Left kidney (tissue), 2 donors: ENCODE data around the gene DAB2IP. TPM values are rescaled to one million over a fixed set of nuclear protein-coding genes. Genes with fewer than 3 reads are reported as not detected.

ENCODE experiments used
- DNase-seq: peaks from one replicate; pipeline ENCODE4 v3.0.0-alpha.2; 2013
- polyA plus RNA-seq: library from polyadenylated mRNA; unstranded; fragments of 120-200 nt; gene quantifications from one replicate; pipeline ENCODE4 v1.2.1, GENCODE V29; 2013; ENCODE audit not compliant: insufficient read length

Gene DAB2IP
- polyA plus RNA-seq, 1 donor: 42.5 TPM

DNA sequence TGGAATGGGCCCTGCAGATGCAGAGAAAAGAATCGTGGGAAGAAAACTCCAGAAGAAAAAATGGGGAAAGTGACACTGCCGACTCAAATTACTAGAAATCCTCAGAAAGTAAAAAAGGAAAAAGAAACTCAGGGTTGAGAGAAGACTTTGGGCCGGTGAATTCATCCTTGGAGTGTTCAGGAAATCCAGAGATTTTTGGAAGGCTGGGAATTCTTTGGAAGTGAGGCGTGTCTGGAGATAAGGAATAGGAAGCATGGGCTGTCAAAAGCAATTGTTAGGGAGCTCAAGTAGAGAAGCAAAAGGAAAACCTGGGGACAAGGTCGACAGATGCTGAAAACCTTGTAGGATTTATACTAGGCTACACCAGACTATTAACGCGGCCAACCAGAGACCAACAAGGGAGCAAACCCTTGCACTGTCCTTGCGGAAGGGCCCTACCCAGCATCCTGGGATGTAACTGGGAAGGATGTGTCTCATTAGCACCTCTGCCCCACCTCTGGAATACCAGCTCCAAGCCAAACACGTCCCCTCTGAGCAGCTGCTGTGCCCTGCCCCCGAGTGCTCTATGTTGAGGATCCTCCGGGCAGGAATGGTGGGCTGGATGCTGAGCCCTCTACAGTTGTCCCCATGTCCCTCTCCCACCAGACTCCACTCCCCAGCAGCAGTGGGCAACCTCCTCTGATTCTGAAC lies 11.6 kb downstream of the DAB2IP start:
- no peak for DNase-seq

DNA sequence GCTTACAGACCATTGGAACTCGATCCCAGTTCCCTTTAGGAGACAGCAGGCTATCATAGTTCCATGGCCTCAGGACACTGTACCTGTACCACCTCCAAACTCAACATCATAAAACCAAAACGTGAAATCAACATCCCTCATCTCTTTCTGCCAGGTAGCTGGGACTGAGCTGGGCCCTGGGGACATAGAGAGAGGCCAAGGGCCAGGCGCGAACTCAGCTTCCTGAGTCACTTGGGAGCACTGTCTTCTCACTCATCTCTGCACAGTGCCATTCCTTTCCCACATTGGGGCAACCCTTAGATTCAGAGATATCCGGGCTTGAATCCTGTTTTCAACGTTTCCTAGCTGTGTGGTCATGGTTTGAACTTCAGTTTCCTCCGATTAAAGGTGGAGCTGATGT lies 12.2 kb downstream of the DAB2IP start:
- DNase-seq: no peak

DNA sequence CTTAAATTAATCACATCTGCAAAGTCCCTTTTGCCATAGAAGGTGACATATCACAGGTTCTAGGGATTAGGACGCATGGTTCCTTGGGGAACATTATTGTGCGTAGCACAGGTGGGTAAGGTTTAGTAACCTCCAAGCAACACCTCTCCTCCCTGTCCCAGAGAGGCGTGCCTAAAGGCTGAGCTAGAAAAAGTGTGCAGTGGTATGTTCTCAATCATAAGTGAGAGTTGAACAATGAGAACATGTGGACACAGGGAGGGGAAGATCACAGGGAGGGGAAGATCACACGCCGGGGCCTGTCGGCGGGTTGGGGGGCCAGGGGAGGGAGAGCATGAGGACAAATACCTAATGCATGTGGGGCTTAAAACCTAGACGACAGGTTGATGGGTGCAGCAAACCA lies 14.9 kb downstream of the DAB2IP start:
- DNase-seq: no peak

DNA sequence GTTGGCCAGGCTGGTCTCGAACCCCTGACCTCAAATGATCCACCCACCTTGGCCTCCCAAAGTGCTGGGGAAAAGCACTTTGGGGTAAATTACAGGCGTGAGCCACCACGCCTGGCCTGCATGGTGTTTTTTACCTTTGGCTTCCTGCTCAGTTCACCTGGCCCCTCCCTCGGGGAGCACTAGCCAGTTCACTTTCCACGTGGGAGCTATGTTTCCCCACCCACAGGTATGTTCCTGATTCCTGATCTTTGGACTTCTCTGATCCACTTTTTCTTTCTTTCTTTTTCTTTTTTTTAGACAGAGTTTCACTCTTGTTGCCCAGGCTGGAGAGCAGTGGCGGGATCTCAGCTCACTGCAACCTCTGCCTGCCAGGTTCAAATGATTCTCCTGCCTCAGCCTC lies 15.8 kb downstream of the DAB2IP start:
- DNase-seq: no peak

DNA sequence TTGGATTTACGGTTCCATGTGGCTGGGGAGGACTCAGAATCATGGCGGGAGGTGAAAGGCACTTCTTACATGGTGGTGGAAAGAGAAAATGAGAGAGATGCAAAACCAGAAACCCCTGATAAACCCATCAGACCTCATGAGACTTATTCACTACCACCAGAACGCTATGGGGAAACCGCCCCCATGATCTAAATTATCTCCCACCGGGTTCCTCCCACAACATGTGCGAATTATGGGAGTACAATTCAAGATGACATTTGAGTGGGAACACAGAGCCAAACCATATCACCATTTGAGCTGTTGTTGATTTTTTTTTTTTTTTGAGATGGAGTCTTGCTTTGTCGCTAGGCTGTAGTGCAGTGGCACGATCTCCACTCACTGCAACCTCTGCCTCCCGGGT lies 16.5 kb downstream of the DAB2IP start:
- no peak for DNase-seq

DNA sequence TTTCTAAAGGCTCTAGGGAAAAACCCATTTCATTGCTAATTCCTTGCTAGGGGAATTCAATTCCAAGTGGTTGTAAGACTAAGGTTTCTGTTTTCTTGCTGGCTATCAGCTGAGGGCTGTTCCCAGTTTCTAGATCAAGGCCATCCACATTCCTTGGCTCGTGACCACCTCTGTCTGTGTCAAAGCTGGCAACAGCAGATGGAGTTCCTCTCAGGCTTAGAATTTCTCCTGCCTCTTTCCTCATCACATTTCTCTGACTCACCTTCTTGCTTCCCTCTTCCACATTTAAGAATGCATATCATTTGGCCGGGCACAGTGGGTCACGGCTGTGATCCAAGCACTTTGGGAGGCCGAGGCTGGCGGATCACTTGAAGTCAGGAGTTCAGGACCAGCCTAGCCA lies 19.0 kb downstream of the DAB2IP start:
- no peak for DNase-seq

DNA sequence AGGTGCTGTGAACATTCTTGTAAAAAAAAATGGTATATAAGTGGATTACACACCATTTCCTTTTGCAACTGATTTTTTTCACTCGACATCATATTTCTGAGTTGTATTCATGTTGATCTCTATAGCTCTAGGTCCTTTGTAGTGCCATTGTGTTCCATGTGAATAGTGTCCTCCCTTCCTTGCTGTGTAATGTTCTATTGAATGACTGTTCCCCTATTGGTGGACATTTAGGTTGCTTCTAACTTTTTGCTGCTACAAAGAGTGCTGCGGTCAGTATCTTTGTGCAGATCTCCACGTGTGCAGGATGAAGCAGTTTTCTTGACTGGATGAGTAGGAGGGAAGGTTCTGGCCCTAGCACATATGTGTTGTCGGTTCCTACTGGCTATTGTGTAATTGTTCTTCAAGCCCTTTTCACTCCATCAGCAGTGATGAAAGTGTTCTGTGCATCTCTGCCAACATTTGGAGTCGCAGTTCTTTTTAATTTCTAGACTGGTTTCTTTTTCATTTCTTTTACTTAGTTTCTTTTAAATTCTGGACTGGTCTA lies 20.2 kb downstream of the DAB2IP start:
- DNase-seq: no peak

DNA sequence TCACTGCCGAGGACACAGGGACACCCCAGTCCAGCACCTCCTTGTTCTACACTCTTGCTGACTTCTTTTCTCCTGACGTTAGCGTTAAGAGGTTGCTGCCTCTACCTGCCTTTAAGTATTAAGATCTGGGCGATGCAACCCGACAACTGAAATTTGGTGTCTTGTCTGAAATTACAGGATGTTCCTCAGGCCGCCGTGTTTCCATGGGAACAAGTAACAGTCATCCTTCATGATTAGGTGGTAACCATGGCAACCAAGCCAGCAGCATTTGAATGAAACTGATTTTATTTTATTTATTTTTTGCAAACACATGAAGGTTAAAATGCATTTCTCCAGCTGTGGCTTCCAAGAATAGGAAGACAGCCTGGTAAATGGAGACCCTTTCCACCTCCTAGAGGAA lies 20.8 kb downstream of the DAB2IP start:
- no peak for DNase-seq

DNA sequence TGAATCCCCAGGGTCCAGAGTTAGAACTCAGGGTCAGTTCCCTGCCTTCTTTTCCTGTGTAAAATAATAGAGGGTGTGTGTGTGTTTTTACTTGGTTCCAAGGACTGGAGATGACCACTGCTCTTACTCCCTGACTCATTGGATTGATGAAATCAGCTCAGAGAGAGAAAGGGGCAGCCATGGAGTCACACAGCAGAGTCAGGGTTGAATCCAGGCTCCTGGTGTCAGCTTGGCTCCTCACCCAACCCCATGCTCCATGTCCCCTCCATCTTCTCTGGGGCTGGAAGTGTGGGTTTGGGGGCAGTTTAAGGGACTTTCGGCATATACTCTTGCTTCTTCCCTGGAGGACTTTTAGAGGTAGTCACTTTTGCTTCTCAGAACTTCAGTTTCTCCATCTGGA lies 21.6 kb downstream of the DAB2IP start:
- DNase-seq: no peak

DNA sequence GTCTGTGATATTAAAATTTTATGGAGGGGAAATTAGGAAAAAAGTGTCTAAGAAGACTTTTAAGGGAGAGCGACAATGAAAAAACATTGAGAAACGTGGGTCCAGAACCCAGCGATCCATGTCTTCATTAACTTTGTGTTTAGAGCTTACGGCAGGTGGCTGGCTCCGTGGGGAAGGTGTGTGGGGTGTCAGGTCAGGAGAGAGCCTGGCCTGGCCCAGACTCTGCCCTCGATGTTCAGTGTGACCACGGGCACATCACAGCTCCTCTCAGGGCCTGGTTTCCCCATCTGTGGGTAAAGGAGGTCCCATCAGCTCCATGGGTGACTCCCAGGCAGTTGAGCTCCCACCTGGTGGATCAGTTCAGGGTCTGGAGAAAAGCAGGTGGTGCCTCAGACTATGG lies 22.1 kb downstream of the DAB2IP start:
- no peak for DNase-seq

DNA sequence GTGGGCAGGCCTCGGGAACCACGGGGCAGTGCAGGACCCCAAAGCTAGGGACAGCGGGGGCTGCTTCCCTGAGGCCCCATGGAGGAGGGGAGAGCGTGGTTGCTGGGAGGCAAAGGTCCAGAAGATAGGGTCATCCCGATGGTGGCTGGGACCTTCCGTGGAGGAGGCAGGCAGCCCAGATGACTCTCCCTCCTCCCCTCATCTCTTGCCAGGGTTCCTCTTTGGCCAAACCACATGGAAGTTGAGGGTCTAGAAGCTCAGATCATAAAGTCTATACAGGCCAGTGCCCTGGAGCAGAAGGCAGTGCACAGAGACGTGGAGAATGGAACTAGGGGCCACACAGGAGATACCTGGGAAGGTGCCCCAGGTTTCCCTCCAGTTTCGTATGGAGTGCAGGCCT lies 22.6 kb downstream of the DAB2IP start:
- DNase-seq: no peak

DNA sequence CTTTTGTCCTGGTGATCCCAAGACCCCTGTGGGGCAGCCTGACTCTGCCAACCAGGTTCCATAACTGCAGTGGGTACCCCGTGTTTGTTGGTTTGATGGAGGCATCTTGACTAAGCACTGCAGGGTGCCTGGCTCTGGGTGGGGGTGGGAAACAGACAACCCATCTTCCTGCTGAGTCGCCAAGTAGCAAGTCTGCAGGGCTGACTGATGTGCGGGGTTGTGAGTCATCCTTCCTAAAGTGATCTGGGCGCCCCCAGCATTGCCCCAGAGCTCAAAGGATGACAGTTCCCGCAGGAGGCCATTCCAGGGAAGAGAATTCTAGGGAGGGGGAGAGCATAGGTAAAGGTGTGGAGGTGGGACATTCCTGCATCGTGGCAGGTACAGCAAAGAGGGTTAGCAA lies 23.5 kb downstream of the DAB2IP start:
- no peak for DNase-seq

DNA sequence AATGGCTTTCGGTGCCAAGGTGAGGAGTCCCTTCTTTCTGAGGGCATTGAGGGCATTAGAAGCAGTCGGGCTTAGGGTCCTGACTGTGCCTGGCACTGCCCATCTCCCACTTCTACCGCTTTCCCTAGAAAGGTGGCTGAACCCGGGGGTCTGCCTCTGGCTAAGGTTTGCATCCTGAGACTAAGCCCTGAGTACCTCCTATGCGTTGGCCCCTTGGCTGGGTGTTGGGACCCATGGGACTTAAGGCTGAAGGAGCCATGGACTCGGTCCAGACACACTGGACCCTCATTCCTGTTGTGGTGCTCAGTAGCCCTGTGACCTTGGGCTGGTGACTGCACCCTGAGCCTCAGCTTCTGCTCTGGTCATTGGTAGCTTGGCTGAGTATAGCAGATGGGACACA lies 23.9 kb downstream of the DAB2IP start:
- no peak for DNase-seq

DNA sequence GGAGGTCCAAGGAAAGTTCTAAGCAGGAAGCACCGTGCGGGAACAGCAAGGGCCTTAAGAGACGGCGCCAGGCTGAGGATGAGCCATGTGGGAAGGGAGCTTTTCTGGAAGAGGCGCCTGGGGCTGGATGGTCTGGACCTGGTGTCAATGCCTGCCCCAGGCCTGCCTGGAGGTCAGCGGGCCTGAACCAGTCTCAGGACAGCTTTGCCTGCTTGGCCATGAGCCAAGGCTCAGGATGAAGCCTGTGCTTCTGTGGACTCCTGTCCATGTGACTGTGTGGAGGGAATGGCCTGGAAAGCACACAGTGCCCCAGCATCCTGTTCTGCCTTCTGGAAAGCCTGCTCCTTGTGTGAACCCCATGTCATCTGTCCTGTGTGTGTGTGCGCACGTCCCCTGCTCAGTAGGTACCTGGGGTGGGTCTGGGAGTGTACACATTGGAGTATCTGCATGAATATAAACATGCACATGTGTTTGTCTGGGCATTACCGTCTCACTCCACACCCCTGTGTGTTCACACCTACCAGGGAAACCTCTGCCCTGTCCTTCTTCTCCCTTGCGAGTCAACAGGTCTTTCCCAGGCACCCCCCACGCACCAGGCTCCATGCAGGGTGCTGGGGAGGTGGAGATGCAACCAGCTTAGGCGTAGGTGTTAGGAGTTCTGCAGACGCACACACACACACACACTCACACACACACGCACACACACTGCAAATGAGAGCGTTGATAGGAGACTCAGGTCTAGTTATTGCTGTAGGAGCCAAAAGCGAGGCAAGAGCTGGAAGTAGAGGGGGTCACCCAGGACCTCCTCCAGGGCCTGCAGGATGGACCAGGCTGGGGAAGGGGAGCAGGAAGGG lies 24.8 kb downstream of the DAB2IP start:
- no peak for DNase-seq

DNA sequence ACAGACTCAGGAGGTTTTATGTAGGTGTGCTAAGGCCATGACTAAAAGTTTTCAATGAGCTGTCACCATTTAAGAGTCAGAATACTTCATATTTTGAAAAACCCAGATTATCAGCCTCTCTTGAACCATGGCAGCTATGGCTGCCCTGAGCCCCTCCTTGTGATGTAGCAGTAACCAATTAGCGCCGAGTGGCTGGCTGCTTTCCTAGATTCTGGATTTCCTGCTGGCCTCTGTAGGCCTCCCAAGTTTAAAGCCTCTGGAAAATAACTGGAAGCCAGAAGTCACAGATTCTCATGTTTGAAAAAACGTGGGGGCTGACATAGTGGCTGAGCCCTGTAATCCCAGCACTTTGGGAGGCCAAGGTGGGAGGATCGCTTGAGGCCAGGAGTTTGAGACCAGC lies 25.5 kb downstream of the DAB2IP start:
- no peak for DNase-seq

DNA sequence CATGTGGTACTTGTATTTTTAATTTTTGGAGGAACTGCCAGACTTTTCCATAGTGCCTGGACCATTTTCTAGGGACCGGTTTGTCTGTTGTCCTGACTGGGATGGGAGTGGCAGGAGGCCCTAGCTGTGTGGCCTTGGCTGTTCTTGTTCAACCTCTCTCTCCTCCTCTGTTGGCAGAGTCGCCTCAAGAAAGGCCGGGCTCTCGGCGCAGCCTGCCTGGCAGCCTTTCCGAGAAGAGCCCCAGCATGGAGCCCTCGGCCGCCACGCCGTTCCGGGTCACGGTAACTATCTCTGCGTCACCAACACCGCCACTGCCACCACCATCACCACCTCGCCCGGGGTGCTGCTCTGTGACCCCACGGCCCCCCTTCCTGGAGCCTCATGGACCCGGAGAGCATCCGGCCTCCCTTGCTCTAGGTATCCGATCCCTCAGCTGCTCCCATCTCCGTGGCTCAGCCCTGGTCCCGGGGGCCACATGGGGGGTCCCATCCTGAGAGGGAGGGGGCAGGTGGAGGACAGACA lies 27.1 kb downstream of the DAB2IP start:
- no peak for DNase-seq

DNA sequence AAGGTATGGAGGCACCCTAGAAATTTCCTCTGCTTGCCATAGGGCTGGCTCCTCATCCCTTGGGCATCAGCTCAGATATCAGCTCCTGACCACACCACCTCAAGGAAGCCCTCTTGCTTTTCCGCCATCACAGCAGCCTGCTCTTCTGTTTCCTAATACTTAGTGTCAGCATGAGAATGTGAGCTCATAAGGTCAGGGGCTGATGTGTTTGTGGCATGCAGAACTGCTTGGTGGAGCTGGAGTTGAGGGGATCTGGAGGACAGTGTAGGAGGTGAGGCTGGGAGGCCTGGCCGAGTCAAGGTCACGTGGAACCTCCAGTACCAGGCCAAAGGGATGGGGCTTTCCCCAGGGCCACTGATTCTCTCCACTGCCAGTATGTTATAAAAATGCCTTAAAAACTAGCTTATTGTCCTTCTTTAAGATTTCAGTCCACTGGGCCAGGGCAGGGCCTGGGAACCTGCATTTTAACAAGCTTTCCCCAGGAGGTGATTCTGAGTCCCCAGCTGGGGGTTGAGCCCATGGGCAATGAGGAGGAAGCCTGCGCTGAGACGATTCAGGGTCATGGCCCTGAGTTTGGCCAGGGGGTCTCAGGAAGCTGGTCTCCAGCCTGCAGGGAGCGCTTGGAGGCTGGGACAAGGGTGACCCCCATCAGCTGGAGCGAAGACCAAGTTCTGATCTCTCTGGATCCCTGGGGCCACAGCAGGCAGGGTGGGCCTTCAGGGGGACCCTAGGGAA lies 28.6 kb downstream of the DAB2IP start:
- DNase-seq: no peak

DNA sequence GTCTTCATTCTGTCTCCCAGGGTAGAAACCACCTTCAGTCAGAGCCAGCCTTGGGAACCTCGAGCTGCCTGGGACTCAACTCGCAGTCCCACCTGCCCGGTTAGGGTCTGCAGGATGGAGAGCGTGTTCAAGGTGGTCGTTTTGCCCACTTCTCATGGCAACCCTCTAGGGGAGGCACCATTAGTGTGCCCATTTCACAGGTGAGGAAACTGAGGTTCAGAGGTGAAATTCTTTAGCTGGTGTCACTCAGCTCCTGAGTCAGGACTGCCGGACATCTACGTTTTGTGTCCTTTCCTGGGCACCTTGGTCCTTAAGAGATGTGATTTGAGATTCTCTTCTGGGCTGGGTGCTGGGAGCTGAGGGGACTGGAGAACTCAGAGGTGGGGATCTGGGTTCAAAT lies 30.0 kb downstream of the DAB2IP start:
- DNase-seq: no peak

DNA sequence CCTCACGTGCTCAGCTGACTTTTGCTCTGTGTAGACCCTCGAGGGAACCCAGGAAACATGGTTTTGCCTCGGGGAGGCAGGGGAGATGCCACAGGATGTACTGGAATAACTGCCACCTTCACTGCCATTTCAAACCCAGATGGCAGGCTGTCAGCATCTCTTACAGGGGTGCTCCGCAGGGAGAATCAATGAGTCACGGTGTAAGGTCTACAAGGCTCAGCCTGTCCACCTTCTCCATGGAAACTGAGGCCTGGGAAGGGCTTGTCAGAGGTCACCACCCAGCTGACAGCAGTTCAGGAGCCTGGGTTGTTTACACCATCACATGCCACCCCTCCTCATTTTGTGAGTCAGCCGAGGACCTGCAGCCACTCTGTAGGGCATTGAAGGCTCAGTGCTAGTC lies 30.8 kb downstream of the DAB2IP start:
- no peak for DNase-seq

DNA sequence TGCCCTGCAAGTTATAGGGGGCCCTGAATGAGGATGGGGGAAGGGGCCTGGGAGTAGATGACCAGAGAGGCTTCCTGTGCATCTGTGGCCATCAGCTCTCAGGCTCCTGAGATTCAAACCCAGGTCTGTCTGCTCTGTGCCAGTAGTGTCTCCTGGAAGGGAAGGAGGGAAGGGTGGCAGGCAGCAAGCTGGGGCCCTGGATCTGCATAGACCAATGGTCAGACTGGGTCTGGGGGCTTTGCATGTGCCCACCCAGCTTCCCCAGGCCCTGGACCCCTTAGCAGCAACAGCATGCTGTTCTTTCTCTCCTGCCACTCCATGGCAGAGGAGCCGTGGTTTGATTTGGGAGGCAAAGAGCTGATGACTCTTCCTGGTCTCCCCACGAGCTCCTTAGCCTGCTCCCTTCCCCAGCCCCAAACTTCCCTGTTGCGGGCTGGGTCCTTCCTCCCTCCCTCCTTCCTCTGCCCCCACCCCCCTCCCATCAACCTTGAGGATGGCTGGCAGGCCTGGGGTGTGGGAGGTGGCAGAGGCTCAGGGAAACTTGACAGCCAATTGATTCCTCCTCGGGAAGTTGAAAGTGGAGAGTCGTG lies 31.6 kb downstream of the DAB2IP start:
- DNase-seq: no peak

DNA sequence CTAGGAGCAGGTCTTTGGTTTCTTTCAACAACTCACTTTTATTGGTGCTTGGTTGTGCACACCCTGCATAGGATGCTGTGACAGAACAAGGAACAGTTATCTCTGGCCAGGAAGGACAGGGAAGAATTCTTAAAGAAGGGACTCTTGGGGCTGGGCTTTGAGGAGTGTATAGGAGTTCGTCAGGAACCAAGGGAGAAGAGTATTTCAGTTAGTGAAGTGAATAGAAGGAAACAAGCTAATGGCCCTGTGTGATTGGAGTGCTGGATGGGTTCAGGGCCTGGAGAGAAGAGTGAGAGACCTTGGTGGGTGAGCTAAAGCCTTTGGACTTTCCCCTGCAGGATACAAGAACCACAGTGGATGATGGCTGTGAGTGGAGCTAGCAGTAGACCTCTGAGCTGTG lies 32.2 kb downstream of the DAB2IP start:
- DNase-seq: no peak
